GM23338 (cell line): Measurements from ENCODE around the gene FAM13C. TPM values are rescaled to one million over a fixed set of nuclear protein-coding genes. Genes with fewer than 3 reads are reported as not detected.

ENCODE experiments used
- ATAC-seq: fragments of 200-7000 bp; cut with Tn5 transposase; 3 replicates; pipeline ENCODE4 v1.9.1; 2020
- DNase-seq: peaks from one replicate; pipeline ENCODE4 v3.0.0-alpha.2; 2015; ENCODE audit warnings: low spot score
- H2AFZ ChIP-seq: fragments of 200-600 bp; sonication (generic); 2 replicates; pipeline ENCODE4 v1.8.0; 2016; ENCODE audit warnings: antibody characterized with exemption, mild to moderate bottlenecking, moderate library complexity
- H3F3A ChIP-seq: fragments of 200-600 bp; sonication (generic); replicated peaks from 2 replicates; pipeline ENCODE4 v1.8.0; 2017; ENCODE audit warnings: antibody characterized with exemption, mixed run types, low read depth
- H3K27ac ChIP-seq: fragments of 200-600 bp; sonication (generic); 2 replicates; pipeline ENCODE4 v1.6.1; 2016; ENCODE audit warnings: low read depth
- H3K27me3 ChIP-seq: fragments of 200-600 bp; sonication (generic); 2 replicates; pipeline ENCODE4 v1.8.0; 2016; ENCODE audit warnings: mild to moderate bottlenecking, mixed run types, moderate library complexity; ENCODE audit not compliant: insufficient read depth
- H3K36me3 ChIP-seq: fragments of 200-600 bp; sonication (generic); 2 replicates; pipeline ENCODE4 v1.8.0; 2016; ENCODE audit warnings: mild to moderate bottlenecking; ENCODE audit not compliant: insufficient read depth
- H3K4me1 ChIP-seq: fragments of 200-600 bp; sonication (generic); 2 replicates; pipeline ENCODE4 v1.8.0; 2016; ENCODE audit warnings: mild to moderate bottlenecking, moderate library complexity; ENCODE audit not compliant: insufficient read depth
- H3K4me2 ChIP-seq: fragments of 200-600 bp; sonication (generic); 2 replicates; pipeline ENCODE4 v1.7.1; 2017; ENCODE audit warnings: mixed run types
- H3K4me3 ChIP-seq: fragments of 200-600 bp; sonication (generic); 2 replicates; pipeline ENCODE4 v1.6.1; 2016; ENCODE audit warnings: mixed run types
- H3K79me2 ChIP-seq: fragments of 200-600 bp; sonication (generic); replicated peaks from 2 replicates; pipeline ENCODE4 v1.8.0; 2017; ENCODE audit warnings: mild to moderate bottlenecking; ENCODE audit not compliant: insufficient read depth
- H3K9me2 ChIP-seq: fragments of 200-600 bp; sonication (generic); 2 replicates; pipeline ENCODE4 v1.8.0; 2017; ENCODE audit not compliant: insufficient read depth
- H4K20me1 ChIP-seq: fragments of 200-600 bp; sonication (generic); replicated peaks from 2 replicates; pipeline ENCODE4 v1.8.0; 2017; ENCODE audit warnings: mild to moderate bottlenecking; ENCODE audit not compliant: insufficient read depth
- H3K27ac Mint-ChIP-seq: 2 replicates; pipeline ENCODE4 v1.8.0; 2020; ENCODE audit warnings: inconsistent platforms, mild to moderate bottlenecking, moderate library complexity, mixed read lengths
- H3K27me3 Mint-ChIP-seq: 3 replicates; pipeline ENCODE4 v1.8.0; 2022; ENCODE audit warnings: low read depth, mild to moderate bottlenecking, moderate library complexity, mixed read lengths, inconsistent platforms; ENCODE audit not compliant: insufficient read depth, poor library complexity
- H3K36me3 Mint-ChIP-seq: 3 replicates; pipeline ENCODE4 v1.8.0; 2021; ENCODE audit warnings: low read depth, mild to moderate bottlenecking, inconsistent platforms, moderate library complexity, mixed read lengths
- H3K4me1 Mint-ChIP-seq: 3 replicates; pipeline ENCODE4 v1.8.0; 2020; ENCODE audit warnings: mild to moderate bottlenecking, inconsistent platforms, mixed read lengths
- H3K4me3 Mint-ChIP-seq: 3 replicates; pipeline ENCODE4 v1.8.0; 2021; ENCODE audit warnings: moderate library complexity, mild to moderate bottlenecking, inconsistent platforms, mixed read lengths
- H3K9me3 Mint-ChIP-seq: 3 replicates; pipeline ENCODE4 v1.8.0; 2020; ENCODE audit warnings: moderate library complexity, mild to moderate bottlenecking, inconsistent platforms, mixed read lengths
- EZH2 ChIP-seq: fragments of 200-600 bp; sonication (generic); IDR thresholded peaks from one replicate; pipeline ENCODE4 v1.8.0; 2017; ENCODE audit warnings: antibody characterized with exemption, mild to moderate bottlenecking, low read depth; ENCODE audit not compliant: unreplicated experiment
- POLR2AphosphoS5 ChIP-seq: IDR thresholded peaks from 2 replicates; pipeline ENCODE4 v1.6.1; 2016; ENCODE audit warnings: antibody characterized with exemption, low read depth
- STAT1 ChIP-seq: IDR thresholded peaks from one replicate; pipeline ENCODE4 v1.6.1; 2016; ENCODE audit warnings: antibody characterized with exemption; ENCODE audit not compliant: unreplicated experiment
- ZNF331 ChIP-seq: fragments of 250-450 bp; sonication (Bioruptor Pico); IDR thresholded peaks from 2 replicates; pipeline ENCODE4 v1.5.0; 2020; ENCODE audit warnings: low read depth, mild to moderate bottlenecking, moderate library complexity
- polyA plus RNA-seq: library from polyadenylated mRNA; unstranded; fragments of >200 nt; fragmentation: Nextera tagmentation; extraction: Ambion mirVana; gene quantifications from 2 replicates; pipeline ENCODE4 v1.2.1, GENCODE V29; 2016
- total RNA-seq: library from RNA; depleted of rRNA; stranded (reverse); fragments of >200 nt; shearing (Covaris generic); gene quantifications from 2 replicates; pipeline ENCODE4 v1.2.3, GENCODE V29; 2014
- TF ChIP-seq, protein P1 (sequence below): fragments of 250-450 bp; sonication (Bioruptor Pico); IDR thresholded peaks from 2 replicates; pipeline ENCODE4 v1.5.0; 2020; ENCODE audit warnings: mild to moderate bottlenecking, moderate library complexity
- TF ChIP-seq, protein P2 (sequence below): IDR thresholded peaks from one replicate; pipeline ENCODE4 v1.6.1; 2018; ENCODE audit warnings: antibody characterized with exemption; ENCODE audit not compliant: unreplicated experiment

FAM13C gene
- total and polyA plus RNA-seq, 2 experiments from 2014 or later: 0.94 to 2.1 TPM

DNA sequence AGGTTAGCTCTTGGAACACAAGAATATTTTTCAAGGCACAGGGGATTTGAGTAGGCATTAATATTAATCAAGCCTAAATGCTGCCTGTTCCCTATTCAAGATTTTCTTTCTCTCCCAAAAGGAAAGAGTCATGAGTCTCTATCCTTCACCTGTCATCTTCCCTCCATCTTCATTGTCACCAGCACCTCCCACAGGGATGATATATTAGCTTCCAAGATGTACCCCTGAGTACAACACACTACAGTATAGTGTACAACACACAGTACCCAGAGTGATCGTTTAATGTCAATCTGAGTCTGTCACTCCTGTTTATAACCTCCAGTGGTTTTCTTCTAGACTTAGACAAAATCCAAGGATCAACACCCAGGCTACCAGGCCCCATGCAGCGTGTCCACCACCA lies 50.1 kb downstream of the FAM13C start (continued):
- TF ChIP-seq, protein P1, sequence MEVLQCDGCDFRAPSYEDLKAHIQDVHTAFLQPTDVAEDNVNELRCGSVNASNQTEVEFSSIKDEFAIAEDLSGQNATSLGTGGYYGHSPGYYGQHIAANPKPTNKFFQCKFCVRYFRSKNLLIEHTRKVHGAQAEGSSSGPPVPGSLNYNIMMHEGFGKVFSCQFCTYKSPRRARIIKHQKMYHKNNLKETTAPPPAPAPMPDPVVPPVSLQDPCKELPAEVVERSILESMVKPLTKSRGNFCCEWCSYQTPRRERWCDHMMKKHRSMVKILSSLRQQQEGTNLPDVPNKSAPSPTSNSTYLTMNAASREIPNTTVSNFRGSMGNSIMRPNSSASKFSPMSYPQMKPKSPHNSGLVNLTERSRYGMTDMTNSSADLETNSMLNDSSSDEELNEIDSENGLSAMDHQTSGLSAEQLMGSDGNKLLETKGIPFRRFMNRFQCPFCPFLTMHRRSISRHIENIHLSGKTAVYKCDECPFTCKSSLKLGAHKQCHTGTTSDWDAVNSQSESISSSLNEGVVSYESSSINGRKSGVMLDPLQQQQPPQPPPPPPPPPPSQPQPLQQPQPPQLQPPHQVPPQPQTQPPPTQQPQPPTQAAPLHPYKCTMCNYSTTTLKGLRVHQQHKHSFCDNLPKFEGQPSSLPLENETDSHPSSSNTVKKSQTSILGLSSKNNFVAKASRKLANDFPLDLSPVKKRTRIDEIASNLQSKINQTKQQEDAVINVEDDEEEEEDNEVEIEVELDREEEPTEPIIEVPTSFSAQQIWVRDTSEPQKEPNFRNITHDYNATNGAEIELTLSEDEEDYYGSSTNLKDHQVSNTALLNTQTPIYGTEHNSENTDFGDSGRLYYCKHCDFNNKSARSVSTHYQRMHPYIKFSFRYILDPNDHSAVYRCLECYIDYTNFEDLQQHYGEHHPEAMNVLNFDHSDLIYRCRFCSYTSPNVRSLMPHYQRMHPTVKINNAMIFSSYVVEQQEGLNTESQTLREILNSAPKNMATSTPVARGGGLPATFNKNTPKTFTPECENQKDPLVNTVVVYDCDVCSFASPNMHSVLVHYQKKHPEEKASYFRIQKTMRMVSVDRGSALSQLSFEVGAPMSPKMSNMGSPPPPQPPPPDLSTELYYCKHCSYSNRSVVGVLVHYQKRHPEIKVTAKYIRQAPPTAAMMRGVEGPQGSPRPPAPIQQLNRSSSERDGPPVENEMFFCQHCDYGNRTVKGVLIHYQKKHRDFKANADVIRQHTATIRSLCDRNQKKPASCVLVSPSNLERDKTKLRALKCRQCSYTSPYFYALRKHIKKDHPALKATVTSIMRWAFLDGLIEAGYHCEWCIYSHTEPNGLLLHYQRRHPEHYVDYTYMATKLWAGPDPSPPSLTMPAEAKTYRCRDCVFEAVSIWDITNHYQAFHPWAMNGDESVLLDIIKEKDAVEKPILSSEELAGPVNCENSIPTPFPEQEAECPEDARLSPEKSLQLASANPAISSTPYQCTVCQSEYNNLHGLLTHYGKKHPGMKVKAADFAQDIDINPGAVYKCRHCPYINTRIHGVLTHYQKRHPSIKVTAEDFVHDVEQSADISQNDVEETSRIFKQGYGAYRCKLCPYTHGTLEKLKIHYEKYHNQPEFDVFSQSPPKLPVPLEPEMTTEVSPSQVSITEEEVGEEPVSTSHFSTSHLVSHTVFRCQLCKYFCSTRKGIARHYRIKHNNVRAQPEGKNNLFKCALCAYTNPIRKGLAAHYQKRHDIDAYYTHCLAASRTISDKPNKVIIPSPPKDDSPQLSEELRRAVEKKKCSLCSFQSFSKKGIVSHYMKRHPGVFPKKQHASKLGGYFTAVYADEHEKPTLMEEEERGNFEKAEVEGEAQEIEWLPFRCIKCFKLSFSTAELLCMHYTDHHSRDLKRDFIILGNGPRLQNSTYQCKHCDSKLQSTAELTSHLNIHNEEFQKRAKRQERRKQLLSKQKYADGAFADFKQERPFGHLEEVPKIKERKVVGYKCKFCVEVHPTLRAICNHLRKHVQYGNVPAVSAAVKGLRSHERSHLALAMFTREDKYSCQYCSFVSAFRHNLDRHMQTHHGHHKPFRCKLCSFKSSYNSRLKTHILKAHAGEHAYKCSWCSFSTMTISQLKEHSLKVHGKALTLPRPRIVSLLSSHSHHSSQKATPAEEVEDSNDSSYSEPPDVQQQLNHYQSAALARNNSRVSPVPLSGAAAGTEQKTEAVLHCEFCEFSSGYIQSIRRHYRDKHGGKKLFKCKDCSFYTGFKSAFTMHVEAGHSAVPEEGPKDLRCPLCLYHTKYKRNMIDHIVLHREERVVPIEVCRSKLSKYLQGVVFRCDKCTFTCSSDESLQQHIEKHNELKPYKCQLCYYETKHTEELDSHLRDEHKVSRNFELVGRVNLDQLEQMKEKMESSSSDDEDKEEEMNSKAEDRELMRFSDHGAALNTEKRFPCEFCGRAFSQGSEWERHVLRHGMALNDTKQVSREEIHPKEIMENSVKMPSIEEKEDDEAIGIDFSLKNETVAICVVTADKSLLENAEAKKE (CRISPR knock-in tag): no peak
- no peak for TF ChIP-seq ZNF331 (CRISPR knock-in tag)

DNA sequence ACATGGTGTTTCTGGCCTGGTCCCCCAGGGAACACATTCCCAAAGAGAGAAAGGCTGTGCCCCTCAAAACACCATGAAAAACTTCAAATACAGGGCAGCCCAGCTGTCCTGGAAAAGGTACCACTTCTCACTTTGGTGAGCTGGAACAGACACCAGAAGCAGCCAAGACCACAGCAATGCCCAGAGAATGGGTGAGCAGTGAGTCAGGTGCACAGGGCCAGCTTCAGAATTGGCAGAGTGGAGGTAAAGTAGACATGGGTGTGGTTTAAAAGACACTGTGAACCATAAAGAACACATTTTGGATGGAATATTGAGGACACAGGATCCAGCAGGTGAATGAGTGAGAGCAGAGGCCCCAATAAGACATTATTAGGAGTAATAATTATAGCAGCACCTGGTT lies 51.3 kb downstream of the FAM13C start:
- Mint-ChIP-seq H3K4me1 (no peaks in the 10 kb centered on the region; the same call in 2 of the 3 replicates), H3K9me3 (no peaks in the 10 kb centered on the region), H3K27me3 (peaks cover 2% of the 10 kb centered on the region), H3K4me3 (no peak overlapping the region), H3K27ac (no peak overlapping the region), H3K36me3 (no peaks in the 10 kb centered on the region)
- ATAC-seq (no peak), DNase-seq (no peak)
- Histone ChIP-seq H3K4me2 (no peak overlapping the region), H3K36me3 (no peaks in the 10 kb centered on the region), H4K20me1 (no peaks in the 10 kb centered on the region), H3K4me3 (no peak overlapping the region), H3K9me2 (no peaks in the 10 kb centered on the region; the same call in 1 of the 2 replicates), H3K27me3 (no peaks in the 10 kb centered on the region), H3K27ac (no peak overlapping the region), H2AFZ (no peak overlapping the region), H3K4me1 (no peaks in the 10 kb centered on the region), H3K79me2 (no peaks in the 10 kb centered on the region), H3F3A (no peaks in the 10 kb centered on the region)
- no peak for TF ChIP-seq POLR2AphosphoS5
- TF ChIP-seq, protein P1 (CRISPR knock-in tag): no peak
- no peak for TF ChIP-seq STAT1
- TF ChIP-seq, protein P2, sequence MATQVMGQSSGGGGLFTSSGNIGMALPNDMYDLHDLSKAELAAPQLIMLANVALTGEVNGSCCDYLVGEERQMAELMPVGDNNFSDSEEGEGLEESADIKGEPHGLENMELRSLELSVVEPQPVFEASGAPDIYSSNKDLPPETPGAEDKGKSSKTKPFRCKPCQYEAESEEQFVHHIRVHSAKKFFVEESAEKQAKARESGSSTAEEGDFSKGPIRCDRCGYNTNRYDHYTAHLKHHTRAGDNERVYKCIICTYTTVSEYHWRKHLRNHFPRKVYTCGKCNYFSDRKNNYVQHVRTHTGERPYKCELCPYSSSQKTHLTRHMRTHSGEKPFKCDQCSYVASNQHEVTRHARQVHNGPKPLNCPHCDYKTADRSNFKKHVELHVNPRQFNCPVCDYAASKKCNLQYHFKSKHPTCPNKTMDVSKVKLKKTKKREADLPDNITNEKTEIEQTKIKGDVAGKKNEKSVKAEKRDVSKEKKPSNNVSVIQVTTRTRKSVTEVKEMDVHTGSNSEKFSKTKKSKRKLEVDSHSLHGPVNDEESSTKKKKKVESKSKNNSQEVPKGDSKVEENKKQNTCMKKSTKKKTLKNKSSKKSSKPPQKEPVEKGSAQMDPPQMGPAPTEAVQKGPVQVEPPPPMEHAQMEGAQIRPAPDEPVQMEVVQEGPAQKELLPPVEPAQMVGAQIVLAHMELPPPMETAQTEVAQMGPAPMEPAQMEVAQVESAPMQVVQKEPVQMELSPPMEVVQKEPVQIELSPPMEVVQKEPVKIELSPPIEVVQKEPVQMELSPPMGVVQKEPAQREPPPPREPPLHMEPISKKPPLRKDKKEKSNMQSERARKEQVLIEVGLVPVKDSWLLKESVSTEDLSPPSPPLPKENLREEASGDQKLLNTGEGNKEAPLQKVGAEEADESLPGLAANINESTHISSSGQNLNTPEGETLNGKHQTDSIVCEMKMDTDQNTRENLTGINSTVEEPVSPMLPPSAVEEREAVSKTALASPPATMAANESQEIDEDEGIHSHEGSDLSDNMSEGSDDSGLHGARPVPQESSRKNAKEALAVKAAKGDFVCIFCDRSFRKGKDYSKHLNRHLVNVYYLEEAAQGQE: no peak
- no peak for TF ChIP-seq ZNF331 (CRISPR knock-in tag)
- no peak for TF ChIP-seq EZH2
